SK-N-SH (cell line): ENCODE measurements around the gene CRTC2. TPM values are rescaled to one million over a fixed set of nuclear protein-coding genes. Genes with fewer than 3 reads are reported as not detected.

Experiments used
- CTCF ChIA-PET: fragments of 300-600, 350-600 bp; formaldehyde crosslinking; extraction: SDS; loops from one replicate; lab custom pipeline; 2021; lab: Yijun Ruan, JAX
- POLR2A ChIA-PET: fragments of 350-600 bp; sonication (Branson Sonifier 250); formaldehyde crosslinking; extraction: SDS; loops from one replicate; lab custom pipeline; 2020; ENCODE audit warnings: antibody characterized with exemption, inconsistent platforms; lab: Yijun Ruan, JAX
- DNase-seq: peaks from one replicate; pipeline ENCODE4 v3.0.0; 2012
- H2AFZ ChIP-seq: fragments of 200-600 bp; sonication (generic); 2 replicates; pipeline ENCODE4 v1.8.1; 2016; ENCODE audit warnings: antibody characterized with exemption, mild to moderate bottlenecking, low read depth
- H3F3A ChIP-seq: fragments of 200-600 bp; sonication (generic); replicated peaks from 2 replicates; pipeline ENCODE3; 2016; ENCODE audit warnings: antibody characterized with exemption, mild to moderate bottlenecking; ENCODE audit not compliant: insufficient read depth
- H3K27ac ChIP-seq, 2 experiments: fragments of 200-500 bp in 1 of 2; fragments of 200-600 bp in 1 of 2; sonication (Bioruptor generic) in 1 of 2; sonication (generic), shearing (Covaris generic) in 1 of 2; 2 replicates each; pipeline versions ENCODE4 v1.5.1 to v1.6.1; 2014 to 2016; ENCODE audit warnings: low read depth in 2 of 2, inconsistent platforms in 1 of 2, low read length in 1 of 2, mild to moderate bottlenecking in 1 of 2, mixed read lengths in 1 of 2
- H3K27me3 ChIP-seq: fragments of 200-600 bp; sonication (generic), shearing (Covaris generic); 2 replicates; pipeline ENCODE4 v1.6.1; 2016; ENCODE audit warnings: mixed run types; ENCODE audit not compliant: insufficient read depth
- H3K36me3 ChIP-seq, 2 experiments: fragments of 200-500 bp in 1 of 2; fragments of 200-600 bp in 1 of 2; sonication (Bioruptor generic) in 1 of 2; sonication (generic) in 1 of 2; replicated peaks in 1 of 2; 2 replicates each; pipeline versions ENCODE3 to v1.5.1; 2014 to 2016; ENCODE audit warnings: low read length in 1 of 2, mild to moderate bottlenecking in 1 of 2; ENCODE audit not compliant: insufficient read depth in 2 of 2, control insufficient read depth in 1 of 2
- H3K4me1 ChIP-seq, 2 experiments: fragments of 200-500 bp in 1 of 2; fragments of 200-600 bp in 1 of 2; sonication (Bioruptor generic) in 1 of 2; sonication (generic), shearing (Covaris generic) in 1 of 2; 2 replicates each; pipeline versions ENCODE4 v1.5.1 to v1.6.1; 2014 to 2016; ENCODE audit warnings: low read depth in 1 of 2, low read length in 1 of 2, mixed run types in 1 of 2; ENCODE audit not compliant: insufficient read depth in 2 of 2, control insufficient read depth in 1 of 2
- H3K4me2 ChIP-seq: fragments of 200-600 bp; sonication (generic), shearing (Covaris generic); 2 replicates; pipeline ENCODE4 v1.6.1; 2017; ENCODE audit warnings: mixed run types
- H3K4me3 ChIP-seq, 2 experiments: fragments of 200-500 bp in 1 of 2; fragments of 200-600 bp in 1 of 2; sonication (Bioruptor generic) in 1 of 2; sonication (generic), shearing (Covaris generic) in 1 of 2; 2 replicates each; pipeline versions ENCODE4 v1.5.1 to v1.8.1; 2014 to 2016; ENCODE audit warnings: low read depth in 2 of 2, inconsistent platforms in 1 of 2, low read length in 1 of 2, mild to moderate bottlenecking in 1 of 2, mixed read lengths in 1 of 2, moderate library complexity in 1 of 2
- H3K79me2 ChIP-seq: fragments of 200-600 bp; sonication (generic); 2 replicates; pipeline ENCODE4 v1.8.1; 2017; ENCODE audit warnings: mild to moderate bottlenecking; ENCODE audit not compliant: insufficient read depth
- H3K9ac ChIP-seq: fragments of 200-600 bp; sonication (generic); 2 replicates; pipeline ENCODE4 v1.6.1; 2017; ENCODE audit warnings: mixed run types
- H3K9me2 ChIP-seq: fragments of 200-600 bp; sonication (generic); 2 replicates; pipeline ENCODE4 v1.6.1; 2017; ENCODE audit warnings: mixed run types
- H3K9me3 ChIP-seq: fragments of 200-600 bp; sonication (generic); 2 replicates; pipeline ENCODE4 v1.6.1; 2017; ENCODE audit warnings: mixed run types, mild to moderate bottlenecking, moderate library complexity
- H4K20me1 ChIP-seq: fragments of 200-600 bp; sonication (generic); 2 replicates; pipeline ENCODE4 v1.6.1; 2017; ENCODE audit warnings: mild to moderate bottlenecking, mixed run types; ENCODE audit not compliant: insufficient read depth
- MXI1 ChIP-seq: IDR thresholded peaks from 2 replicates; pipeline ENCODE4 v1.6.1; 2012; ENCODE audit warnings: mild to moderate bottlenecking, low read depth, low read length, improper control_type of control experiment
- RXRA ChIP-seq: IDR thresholded peaks from 2 replicates; pipeline ENCODE4 v1.4.0; 2012; ENCODE audit warnings: low read depth, mild to moderate bottlenecking, borderline replicate concordance
- TAF1 ChIP-seq: IDR thresholded peaks from 2 replicates; pipeline ENCODE4 v1.6.1; 2012; ENCODE audit warnings: low read depth, mild to moderate bottlenecking, low read length, moderate library complexity, borderline replicate concordance
- YY1 ChIP-seq: IDR thresholded peaks from 2 replicates; pipeline ENCODE4 v1.4.0; 2012; ENCODE audit warnings: low read depth, mild to moderate bottlenecking
- WGBS: methylation state at CpG from one replicate; pipeline ENCODE4 v1.1.6; 2017; ENCODE audit warnings: low lambda C conversion rate; 5-methylcytosine and 5-hydroxymethylcytosine counted together
- polyA plus RNA-seq, 3 experiments: library from polyadenylated mRNA; depleted of rRNA; stranded (reverse); fragments of >200 nt; gene quantifications; 2 replicates each; pipeline ENCODE4 v1.2.3, GENCODE V29; 2012
- TF ChIP-seq, protein P1 (sequence below): IDR thresholded peaks from 2 replicates; pipeline ENCODE4 v1.6.1; 2012; ENCODE audit warnings: mild to moderate bottlenecking, low read depth, low read length, moderate library complexity

The CRTC2 gene
- polyA plus RNA-seq, 1 of the 3 experiments (the other 2 are of a cell fraction) = 25.5 TPM

DNA sequence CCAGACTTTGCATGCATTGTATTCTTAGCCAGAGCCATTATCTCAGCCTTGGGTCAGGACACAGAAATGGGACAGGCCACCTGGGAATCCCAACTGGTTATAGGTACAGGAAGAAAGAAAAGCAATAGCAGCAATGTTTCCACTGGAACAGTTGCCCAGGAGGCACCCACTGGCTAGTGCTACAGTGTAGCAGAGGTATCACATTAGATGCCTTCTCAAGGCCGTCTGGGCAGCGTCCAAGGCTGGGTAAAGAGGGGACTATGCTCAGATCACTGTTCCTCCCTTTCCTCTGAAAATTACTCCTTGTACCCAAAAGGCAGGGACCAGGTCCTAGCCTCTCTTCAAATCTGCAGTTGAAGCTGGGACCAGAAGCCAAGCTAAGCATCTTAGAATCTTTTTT lies 11.9 kb upstream of the CRTC2 start (continued):
- TF ChIP-seq, protein P1, sequence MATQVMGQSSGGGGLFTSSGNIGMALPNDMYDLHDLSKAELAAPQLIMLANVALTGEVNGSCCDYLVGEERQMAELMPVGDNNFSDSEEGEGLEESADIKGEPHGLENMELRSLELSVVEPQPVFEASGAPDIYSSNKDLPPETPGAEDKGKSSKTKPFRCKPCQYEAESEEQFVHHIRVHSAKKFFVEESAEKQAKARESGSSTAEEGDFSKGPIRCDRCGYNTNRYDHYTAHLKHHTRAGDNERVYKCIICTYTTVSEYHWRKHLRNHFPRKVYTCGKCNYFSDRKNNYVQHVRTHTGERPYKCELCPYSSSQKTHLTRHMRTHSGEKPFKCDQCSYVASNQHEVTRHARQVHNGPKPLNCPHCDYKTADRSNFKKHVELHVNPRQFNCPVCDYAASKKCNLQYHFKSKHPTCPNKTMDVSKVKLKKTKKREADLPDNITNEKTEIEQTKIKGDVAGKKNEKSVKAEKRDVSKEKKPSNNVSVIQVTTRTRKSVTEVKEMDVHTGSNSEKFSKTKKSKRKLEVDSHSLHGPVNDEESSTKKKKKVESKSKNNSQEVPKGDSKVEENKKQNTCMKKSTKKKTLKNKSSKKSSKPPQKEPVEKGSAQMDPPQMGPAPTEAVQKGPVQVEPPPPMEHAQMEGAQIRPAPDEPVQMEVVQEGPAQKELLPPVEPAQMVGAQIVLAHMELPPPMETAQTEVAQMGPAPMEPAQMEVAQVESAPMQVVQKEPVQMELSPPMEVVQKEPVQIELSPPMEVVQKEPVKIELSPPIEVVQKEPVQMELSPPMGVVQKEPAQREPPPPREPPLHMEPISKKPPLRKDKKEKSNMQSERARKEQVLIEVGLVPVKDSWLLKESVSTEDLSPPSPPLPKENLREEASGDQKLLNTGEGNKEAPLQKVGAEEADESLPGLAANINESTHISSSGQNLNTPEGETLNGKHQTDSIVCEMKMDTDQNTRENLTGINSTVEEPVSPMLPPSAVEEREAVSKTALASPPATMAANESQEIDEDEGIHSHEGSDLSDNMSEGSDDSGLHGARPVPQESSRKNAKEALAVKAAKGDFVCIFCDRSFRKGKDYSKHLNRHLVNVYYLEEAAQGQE = no peak

DNA sequence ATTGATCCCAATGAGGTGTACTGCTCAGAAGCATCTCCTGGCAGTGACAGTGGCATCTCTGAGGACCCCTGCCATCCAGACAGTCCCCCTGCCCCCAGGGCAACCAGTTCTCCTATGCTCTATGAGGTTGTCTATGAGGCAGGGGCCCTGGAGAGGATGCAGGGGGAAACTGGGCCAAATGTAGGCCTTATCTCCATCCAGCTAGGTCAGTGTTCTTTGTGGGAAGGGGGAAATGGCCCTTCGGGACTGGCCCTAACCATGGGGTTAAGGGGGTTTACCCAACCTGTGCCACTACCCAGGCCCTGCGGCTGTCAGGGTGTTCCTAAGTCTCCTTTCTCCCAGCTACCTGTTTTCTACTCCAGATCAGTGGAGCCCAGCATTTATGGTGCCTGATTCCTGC lies 10.6 kb upstream of the CRTC2 start:
- Histone ChIP-seq H3K9ac (no peak overlapping the region), H3K4me3 (peak overlapping the region in 1 of 2 experiments; percentile 61; a peak in 2 of 4 replicates), H3K27me3 (no peaks in the 10 kb centered on the region), H3K9me2 (no peaks in the 10 kb centered on the region), H3K36me3 (peaks cover 2 to 9% of the 10 kb centered on the region in 2 experiments), H3K79me2 (peaks cover 26% of the 10 kb centered on the region; the same call in 1 of the 2 replicates), H3K9me3 (no peaks in the 10 kb centered on the region), H4K20me1 (no peaks in the 10 kb centered on the region), H3F3A (peaks cover 14% of the 10 kb centered on the region), H3K4me1 (peaks cover 0 to 21% of the 10 kb centered on the region in 2 experiments; a peak in 2 of 4 replicates), H2AFZ (no peak overlapping the region), H3K4me2 (peak overlapping the region; percentile 95; the same call in 1 of the 2 replicates), H3K27ac (peak overlapping the region in 1 of 2 experiments; percentile 87; a peak in 2 of 4 replicates)
- POLR2A ChIA-PET = interaction anchor here (1.1 to 3.6 kb wide), 3 partner anchors 8 to 186 kb away, joined by 3 to 69 read pairs (median 35); partner anchors contain the start of genes JTB and RPS27
- WGBS = no CpG with 5 or more reads among the region's 2 CpGs
- no peak for DNase-seq
- CTCF ChIA-PET = interaction anchor here (1.2 to 7.0 kb wide), 8 partner anchors 9 to 172 kb away, joined by 3 to 44 read pairs (median 7); partner anchors contain the start of genes DENND4B, GATAD2B, JTB and RAB13
- TF ChIP-seq RXRA = no peak
- TF ChIP-seq YY1 = no peak

DNA sequence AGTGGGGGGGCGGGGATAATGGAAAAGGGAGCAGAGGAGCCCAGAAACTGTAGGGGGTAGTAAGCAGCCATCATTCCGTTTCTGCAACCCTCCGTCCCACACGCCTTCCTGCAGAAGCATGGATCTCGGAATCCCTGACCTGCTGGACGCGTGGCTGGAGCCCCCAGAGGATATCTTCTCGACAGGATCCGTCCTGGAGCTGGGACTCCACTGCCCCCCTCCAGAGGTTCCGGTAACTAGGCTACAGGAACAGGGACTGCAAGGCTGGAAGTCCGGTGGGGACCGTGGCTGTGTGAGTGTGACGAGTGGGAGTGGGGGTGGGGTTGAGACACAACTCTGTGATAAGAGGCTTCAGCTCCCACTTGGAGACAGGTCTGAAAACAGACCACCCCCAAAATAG lies 10.0 kb upstream of the CRTC2 start:
- 0 out of 2 replicates have a peak overlapping the region, but pooled peaks have one; percentile 33 for H2AFZ ChIP-seq
- ChIA-PET CTCF (interaction anchor here (0.8 to 7.0 kb wide), 11 partner anchors 10 to 175 kb away, joined by 3 to 44 read pairs (median 5); partner anchors contain the start of genes DENND4B, GATAD2B, JTB and RAB13), POLR2A (interaction anchor here (1.0 to 3.6 kb wide), 5 partner anchors 8 to 185 kb away, joined by 3 to 69 read pairs (median 32); partner anchors contain the start of genes CRTC2, JTB and RPS27)
- H3K9ac ChIP-seq = peak overlapping the region; percentile 74; the same call in 1 of the 2 replicates
- peaks cover 0 to 22% of the 10 kb centered on the region in 2 experiments; a peak in 2 of 4 replicates for H3K4me1 ChIP-seq
- H3K9me2 ChIP-seq = no peaks in the 10 kb centered on the region
- H3K27ac ChIP-seq = peak overlapping the region in 1 of 2 experiments; percentile 87; a peak in 2 of 4 replicates
- peak overlapping the region; percentile 61 to 85 for H3K4me3 ChIP-seq
- peaks cover 0 to 4% of the 10 kb centered on the region in 2 experiments for H3K36me3 ChIP-seq
- WGBS = 19% methylated on average over 13 of the region's 13 CpGs
- peak; percentile 48 for DNase-seq
- peak overlapping the region; percentile 95 for H3K4me2 ChIP-seq
- H3K27me3 ChIP-seq = no peaks in the 10 kb centered on the region
- peak; percentile 21; the same call in 1 of the 2 replicates for TF ChIP-seq MXI1
- no peak for TF ChIP-seq TAF1
- H3F3A ChIP-seq = peaks cover 14% of the 10 kb centered on the region
- H4K20me1 ChIP-seq = no peaks in the 10 kb centered on the region
- peaks cover 26% of the 10 kb centered on the region; the same call in 1 of the 2 replicates for H3K79me2 ChIP-seq
- H3K9me3 ChIP-seq = no peaks in the 10 kb centered on the region
